ENCODE data around the gene IQCC.

The IQCC gene

GRCh38 chr1:32195531-32195930, 9.9 kb upstream of the IQCC start:
- Histone ChIP-seq H3K9me3 (ENCODE audit: control insufficient read depth in 1 of 2, low read length in 2 of 2) (no peaks in the 10 kb centered on the region), H3K4me3 (ENCODE audit: low read depth in 1 of 2, low read length in 2 of 2) (no peak overlapping the region), H3K4me1 (ENCODE audit: control insufficient read depth in 1 of 2, insufficient read depth in 2 of 2, low read length in 2 of 2) (peaks cover 6% of the 10 kb centered on the region in 2 donors), H3K27me3 (ENCODE audit: control insufficient read depth in 1 of 2, insufficient read depth in 2 of 2, low read length in 2 of 2) (no peaks in the 10 kb centered on the region), H3K36me3 (ENCODE audit: control insufficient read depth in 1 of 2, insufficient read depth in 2 of 2, low read length in 2 of 2) (peaks cover 62 to 78% of the 10 kb centered on the region in 2 donors), H3K9ac (ENCODE audit: low read depth in 1 of 2, low read length in 2 of 2) (no peak overlapping the region), H3K27ac (ENCODE audit: low read depth, low read length) (no peak overlapping the region)

- H3K9ac ChIP-seq (ENCODE audit: low read depth in 1 of 2, low read length in 2 of 2) = no peak overlapping the region
- no peak overlapping the region for H3K27ac ChIP-seq (ENCODE audit: low read depth, low read length)
- no peaks in the 10 kb centered on the region for H3K27me3 ChIP-seq (ENCODE audit: control insufficient read depth in 1 of 2, insufficient read depth in 2 of 2, low read length in 2 of 2)
- H3K9me3 ChIP-seq (ENCODE audit: control insufficient read depth in 1 of 2, low read length in 2 of 2) = no peaks in the 10 kb centered on the region
- peaks cover 6 to 11% of the 10 kb centered on the region in 2 donors for H3K4me1 ChIP-seq (ENCODE audit: control insufficient read depth in 1 of 2, insufficient read depth in 2 of 2, low read length in 2 of 2)
- no peak overlapping the region for H3K4me3 ChIP-seq (ENCODE audit: low read depth in 1 of 2, low read length in 2 of 2)
- peaks cover 58 to 72% of the 10 kb centered on the region in 2 donors for H3K36me3 ChIP-seq (ENCODE audit: control insufficient read depth in 1 of 2, insufficient read depth in 2 of 2, low read length in 2 of 2)
Observed at GRCh38 chr1:32195972-32196823, 9.3 kb upstream of the IQCC start.

GRCh38 chr1:32197074-32197473, 8.4 kb upstream of the IQCC start:
- Histone ChIP-seq H3K4me1 (ENCODE audit: control insufficient read depth in 1 of 2, insufficient read depth in 2 of 2, low read length in 2 of 2) (peaks cover 6 to 20% of the 10 kb centered on the region in 2 donors), H3K4me3 (ENCODE audit: low read depth in 1 of 2, low read length in 2 of 2) (no peak overlapping the region), H3K36me3 (ENCODE audit: control insufficient read depth in 1 of 2, insufficient read depth in 2 of 2, low read length in 2 of 2) (peaks cover 49 to 63% of the 10 kb centered on the region in 2 donors), H3K27ac (ENCODE audit: low read depth, low read length) (no peak overlapping the region), H3K9ac (ENCODE audit: low read depth in 1 of 2, low read length in 2 of 2) (no peak overlapping the region), H3K27me3 (ENCODE audit: control insufficient read depth in 1 of 2, insufficient read depth in 2 of 2, low read length in 2 of 2) (no peaks in the 10 kb centered on the region), H3K9me3 (ENCODE audit: control insufficient read depth in 1 of 2, low read length in 2 of 2) (no peaks in the 10 kb centered on the region)

GRCh38 chr1:32197837-32198236, 7.6 kb upstream of the IQCC start:
- H3K9ac ChIP-seq (ENCODE audit: low read depth in 1 of 2, low read length in 2 of 2) = no peak overlapping the region
- H3K9me3 ChIP-seq (ENCODE audit: control insufficient read depth in 1 of 2, low read length in 2 of 2) = no peaks in the 10 kb centered on the region
- H3K4me3 ChIP-seq (ENCODE audit: low read depth in 1 of 2, low read length in 2 of 2) = no peak overlapping the region
- peaks cover 6 to 21% of the 10 kb centered on the region in 2 donors for H3K4me1 ChIP-seq (ENCODE audit: control insufficient read depth in 1 of 2, insufficient read depth in 2 of 2, low read length in 2 of 2)
- no peaks in the 10 kb centered on the region for H3K27me3 ChIP-seq (ENCODE audit: control insufficient read depth in 1 of 2, insufficient read depth in 2 of 2, low read length in 2 of 2)
- H3K27ac ChIP-seq (ENCODE audit: low read depth, low read length) = no peak overlapping the region
- H3K36me3 ChIP-seq (ENCODE audit: control insufficient read depth in 1 of 2, insufficient read depth in 2 of 2, low read length in 2 of 2) = peaks cover 43 to 55% of the 10 kb centered on the region in 2 donors

GRCh38 chr1:32198237-32199042, 7.0 kb upstream of the IQCC start:
- H3K4me3 ChIP-seq (ENCODE audit: low read depth in 1 of 2, low read length in 2 of 2) = no peak overlapping the region

GRCh38 chr1:32199043-32199716, 6.3 kb upstream of the IQCC start:
- Histone ChIP-seq H3K4me1 (ENCODE audit: control insufficient read depth in 1 of 2, insufficient read depth in 2 of 2, low read length in 2 of 2) (peaks cover 6 to 21% of the 10 kb centered on the region in 2 donors), H3K9ac (ENCODE audit: low read depth in 1 of 2, low read length in 2 of 2) (no peak overlapping the region), H3K27me3 (ENCODE audit: control insufficient read depth in 1 of 2, insufficient read depth in 2 of 2, low read length in 2 of 2) (no peaks in the 10 kb centered on the region), H3K27ac (ENCODE audit: low read depth, low read length) (no peak overlapping the region), H3K9me3 (ENCODE audit: control insufficient read depth in 1 of 2, low read length in 2 of 2) (no peaks in the 10 kb centered on the region), H3K4me3 (ENCODE audit: low read depth in 1 of 2, low read length in 2 of 2) (no peak overlapping the region), H3K36me3 (ENCODE audit: control insufficient read depth in 1 of 2, insufficient read depth in 2 of 2, low read length in 2 of 2) (peaks cover 34 to 42% of the 10 kb centered on the region in 2 donors)

More at GRCh38 chr1:32198237-32199042, 7.0 kb upstream of the IQCC start:
- no peak overlapping the region for H3K27ac ChIP-seq (ENCODE audit: low read depth, low read length)
- H3K27me3 ChIP-seq (ENCODE audit: control insufficient read depth in 1 of 2, insufficient read depth in 2 of 2, low read length in 2 of 2) = no peaks in the 10 kb centered on the region
- no peak overlapping the region for H3K9ac ChIP-seq (ENCODE audit: low read depth in 1 of 2, low read length in 2 of 2)
- peaks cover 39 to 49% of the 10 kb centered on the region in 2 donors for H3K36me3 ChIP-seq (ENCODE audit: control insufficient read depth in 1 of 2, insufficient read depth in 2 of 2, low read length in 2 of 2)
- H3K9me3 ChIP-seq (ENCODE audit: control insufficient read depth in 1 of 2, low read length in 2 of 2) = no peaks in the 10 kb centered on the region
- peaks cover 6 to 21% of the 10 kb centered on the region in 2 donors for H3K4me1 ChIP-seq (ENCODE audit: control insufficient read depth in 1 of 2, insufficient read depth in 2 of 2, low read length in 2 of 2)

- no peaks in the 10 kb centered on the region for H3K9me3 ChIP-seq (ENCODE audit: control insufficient read depth in 1 of 2, low read length in 2 of 2)
- H3K27me3 ChIP-seq (ENCODE audit: control insufficient read depth in 1 of 2, insufficient read depth in 2 of 2, low read length in 2 of 2) = no peaks in the 10 kb centered on the region
- H3K36me3 ChIP-seq (ENCODE audit: control insufficient read depth in 1 of 2, insufficient read depth in 2 of 2, low read length in 2 of 2) = peaks cover 28 to 37% of the 10 kb centered on the region in 2 donors
- no peak overlapping the region for H3K27ac ChIP-seq (ENCODE audit: low read depth, low read length)
- H3K9ac ChIP-seq (ENCODE audit: low read depth in 1 of 2, low read length in 2 of 2) = no peak overlapping the region
- peaks cover 6 to 21% of the 10 kb centered on the region in 2 donors for H3K4me1 ChIP-seq (ENCODE audit: control insufficient read depth in 1 of 2, insufficient read depth in 2 of 2, low read length in 2 of 2)
- H3K4me3 ChIP-seq (ENCODE audit: low read depth in 1 of 2, low read length in 2 of 2) = peak overlapping the region in 1 of 2 donors; percentile 57
Observed at GRCh38 chr1:32199717-32200072, 5.8 kb upstream of the IQCC start.

- peak within 1 kb of the TSS; percentile 56 for H3K27ac ChIP-seq (ENCODE audit: low read depth, low read length)
- peaks cover 10 to 26% of the 10 kb centered on the region in 2 donors for H3K4me1 ChIP-seq (ENCODE audit: control insufficient read depth in 1 of 2, insufficient read depth in 2 of 2, low read length in 2 of 2)
- H3K4me3 ChIP-seq (ENCODE audit: low read depth in 1 of 2, low read length in 2 of 2) = peak within 1 kb of the TSS; percentile 57 to 82
- peaks cover 21 to 29% of the 10 kb centered on the region in 2 donors for H3K36me3 ChIP-seq (ENCODE audit: control insufficient read depth in 1 of 2, insufficient read depth in 2 of 2, low read length in 2 of 2)
- no peaks in the 10 kb centered on the region for H3K27me3 ChIP-seq (ENCODE audit: control insufficient read depth in 1 of 2, insufficient read depth in 2 of 2, low read length in 2 of 2)
- H3K9ac ChIP-seq (ENCODE audit: low read depth in 1 of 2, low read length in 2 of 2) = peak within 1 kb of the TSS; percentile 36 to 66
- H3K9me3 ChIP-seq (ENCODE audit: control insufficient read depth in 1 of 2, low read length in 2 of 2) = no peaks in the 10 kb centered on the region
Observed at GRCh38 chr1:32200226-32201010, 5.1 kb upstream of the IQCC start, which contains the start of gene CCDC28B. TSS of gene CCDC28B (plus strand) at chr1:32200595. CDS start at chr1:32201936, 1,341 bp downstream.

Measured in duodenal mucosa (tissue), 2 donors.